Esophagus muscularis mucosa (tissue), 4 donors: ENCODE measurements around the gene TAP2. TPM values are rescaled to one million over a fixed set of nuclear protein-coding genes. Genes with fewer than 3 reads are reported as not detected.

ENCODE experiments used
- DNase-seq: peaks from one replicate; pipeline ENCODE4 v3.0.0-alpha.2; 2017; ENCODE audit errors: extremely low spot score
- H3K27ac ChIP-seq, 4 donors: fragments of 200-600 bp; sonication (generic); replicated peaks in 1 of 4; 1 replicate in 3 of 4; 2 replicates in 1 of 4; pipeline ENCODE4 v1.5.1; 2016 to 2019; ENCODE audit warnings: mild to moderate bottlenecking in 1 of 4
- H3K27me3 ChIP-seq, 4 donors: fragments of 200-600 bp; sonication (generic); one replicate each; pipeline versions ENCODE4 v1.5.1 to v1.6.0; 2016 to 2019
- H3K36me3 ChIP-seq, 4 donors: fragments of 200-600 bp; sonication (generic); one replicate each; pipeline ENCODE4 v1.5.1; 2016 to 2019
- H3K4me1 ChIP-seq, 4 donors: fragments of 200-600 bp; sonication (generic); one replicate each; pipeline ENCODE4 v1.5.1; 2016 to 2019
- H3K4me3 ChIP-seq, 4 donors: fragments of 200-600 bp; sonication (generic); 1 replicate in 2 of 4; 2 replicates in 2 of 4; pipeline ENCODE4 v1.5.1; 2016 to 2019; ENCODE audit warnings: mild to moderate bottlenecking in 4 of 4, moderate library complexity in 1 of 4
- H3K9me3 ChIP-seq, 4 donors: fragments of 200-600 bp; sonication (generic); 1 replicate in 3 of 4; 2 replicates in 1 of 4; pipeline ENCODE4 v1.5.1; 2016 to 2019
- EP300 ChIP-seq: sonication (generic); formaldehyde crosslinking; IDR thresholded peaks from one replicate; pipeline ENCODE4 v1.6.1; 2017; ENCODE audit warnings: antibody characterized with exemption
- POLR2A ChIP-seq: fragments of 450-650 bp; IDR thresholded peaks from one replicate; pipeline ENCODE4 v1.6.1; 2017; ENCODE audit warnings: antibody characterized with exemption, moderate library complexity, mild to moderate bottlenecking, low read depth
- POLR2AphosphoS5 ChIP-seq, 2 donors: sonication (generic); formaldehyde crosslinking; IDR thresholded peaks; one replicate each; pipeline ENCODE4 v1.6.1; 2017; ENCODE audit warnings: antibody characterized with exemption in 2 of 2
- WGBS: methylation state at CpG from one replicate; pipeline ENCODE4 v1.1.5; 2018; 5-methylcytosine and 5-hydroxymethylcytosine counted together
- intact Hi-C: fragments of 100-400 bp; cut with DNase I; formaldehyde crosslinking; loops from one replicate; pipeline ENCODE4 v1.15.1; 2023
- total RNA-seq, 4 donors: library from RNA; depleted of rRNA; stranded (reverse); fragments of >200 nt; gene quantifications; one replicate each; pipeline versions ENCODE4 v1.1.0 to v1.2.1, GENCODE V29; 2016
- TF ChIP-seq, protein P1 (sequence below), 3 experiments: fragments of 200-600 bp in 2 of 3; fragments of 450-650 bp in 1 of 3; sonication (generic) in 2 of 3; IDR thresholded peaks; one replicate each; pipeline ENCODE4 v1.5.1; 2017 to 2019; ENCODE audit warnings: antibody characterized with exemption in 3 of 3, mild to moderate bottlenecking in 2 of 3, moderate library complexity in 1 of 3

TAP2 gene
- total RNA-seq, 4 donors from 2014 or later: 8.6 to 16.3 (median 13.4) TPM

- Histone ChIP-seq H3K27ac (no peak overlapping the region), H3K4me3 (no peak overlapping the region), H3K27me3 (peaks cover 0 to 7% (median 2%) of the 10 kb centered on the region in 4 donors), H3K9me3 (no peaks in the 10 kb centered on the region), H3K4me1 (peaks cover 0 to 7% (median 2%) of the 10 kb centered on the region in 4 donors), H3K36me3 (no peaks in the 10 kb centered on the region)
- TF ChIP-seq EP300: no peak
- TF ChIP-seq, protein P1, sequence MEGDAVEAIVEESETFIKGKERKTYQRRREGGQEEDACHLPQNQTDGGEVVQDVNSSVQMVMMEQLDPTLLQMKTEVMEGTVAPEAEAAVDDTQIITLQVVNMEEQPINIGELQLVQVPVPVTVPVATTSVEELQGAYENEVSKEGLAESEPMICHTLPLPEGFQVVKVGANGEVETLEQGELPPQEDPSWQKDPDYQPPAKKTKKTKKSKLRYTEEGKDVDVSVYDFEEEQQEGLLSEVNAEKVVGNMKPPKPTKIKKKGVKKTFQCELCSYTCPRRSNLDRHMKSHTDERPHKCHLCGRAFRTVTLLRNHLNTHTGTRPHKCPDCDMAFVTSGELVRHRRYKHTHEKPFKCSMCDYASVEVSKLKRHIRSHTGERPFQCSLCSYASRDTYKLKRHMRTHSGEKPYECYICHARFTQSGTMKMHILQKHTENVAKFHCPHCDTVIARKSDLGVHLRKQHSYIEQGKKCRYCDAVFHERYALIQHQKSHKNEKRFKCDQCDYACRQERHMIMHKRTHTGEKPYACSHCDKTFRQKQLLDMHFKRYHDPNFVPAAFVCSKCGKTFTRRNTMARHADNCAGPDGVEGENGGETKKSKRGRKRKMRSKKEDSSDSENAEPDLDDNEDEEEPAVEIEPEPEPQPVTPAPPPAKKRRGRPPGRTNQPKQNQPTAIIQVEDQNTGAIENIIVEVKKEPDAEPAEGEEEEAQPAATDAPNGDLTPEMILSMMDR (IDR thresholded peaks at IDR 0.05): peak; percentile 94 to 96 (median 95)
- peak; percentile 93 for DNase-seq
- WGBS: 17% methylated on average over 5 of the region's 5 CpGs
- intact Hi-C loops: loop anchor here (5.0 kb wide), 1 partner anchor 456 kb away; no protein-coding TSS in a partner anchor
Measured at GRCh38 chr6:32868257-32868788, 29.8 kb upstream of the TAP2 start.

- WGBS: 62% methylated on average over 8 of the region's 8 CpGs
- intact Hi-C loops: loop anchor here (1.0 to 5.0 kb wide), 2 partner anchors 29 to 455 kb away; partner anchors contain the start of gene TAP2
Measured at GRCh38 chr6:32867554-32868256, 29.2 kb upstream of the TAP2 start.

DNA sequence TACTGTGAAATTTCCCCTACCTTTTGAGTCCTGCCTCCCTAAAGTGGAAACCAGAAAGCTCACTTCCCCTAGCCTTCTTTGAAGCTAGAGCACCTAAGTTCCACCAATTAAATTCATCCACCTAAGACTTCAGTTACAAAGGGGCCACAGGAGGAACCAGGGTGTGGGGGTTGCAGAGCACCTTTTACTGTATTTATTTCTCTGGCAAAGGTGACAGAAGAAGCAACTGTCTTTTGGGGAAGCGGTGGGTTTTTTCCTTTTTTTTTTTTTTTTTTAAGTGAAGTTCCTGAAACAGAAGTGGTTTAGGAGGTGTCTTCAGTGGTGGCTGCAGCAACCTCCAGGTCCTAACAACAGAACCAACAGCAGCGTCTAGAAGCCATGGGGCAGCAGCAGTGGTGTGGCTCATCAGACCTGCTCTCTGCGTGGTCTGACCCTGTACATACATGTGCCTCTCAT lies 28.5 kb upstream of the TAP2 start:
- intact Hi-C loops: loop anchor here (1.0 to 5.0 kb wide), 2 partner anchors 29 to 455 kb away; partner anchors contain the start of gene TAP2
- Histone ChIP-seq H3K36me3 (no peaks in the 10 kb centered on the region), H3K9me3 (no peaks in the 10 kb centered on the region), H3K4me1 (peaks cover 0 to 7% (median 2%) of the 10 kb centered on the region in 4 donors), H3K27ac (no peak overlapping the region), H3K27me3 (peaks cover 0 to 7% (median 2%) of the 10 kb centered on the region in 4 donors), H3K4me3 (no peak overlapping the region)
- 62% methylated on average over 3 of the region's 3 CpGs for WGBS
- TF ChIP-seq EP300: no peak
- no peak for TF ChIP-seq POLR2AphosphoS5 (IDR thresholded peaks at IDR 0.05)
- TF ChIP-seq, protein P1 (IDR thresholded peaks at IDR 0.05): no peak
- no peak for TF ChIP-seq POLR2A
- DNase-seq: peak; percentile 31

More at GRCh38 chr6:32867554-32868256, 29.2 kb upstream of the TAP2 start:
- Histone ChIP-seq H3K27ac (no peak overlapping the region), H3K9me3 (no peaks in the 10 kb centered on the region), H3K36me3 (no peaks in the 10 kb centered on the region), H3K4me3 (no peak overlapping the region), H3K27me3 (peaks cover 0 to 7% (median 2%) of the 10 kb centered on the region in 4 donors), H3K4me1 (peaks cover 0 to 7% (median 2%) of the 10 kb centered on the region in 4 donors)
- DNase-seq: peak; percentile 7
- TF ChIP-seq POLR2A (no peak), POLR2AphosphoS5 (IDR thresholded peaks at IDR 0.05) (no peak), EP300 (no peak)
- TF ChIP-seq, protein P1 (IDR thresholded peaks at IDR 0.05): no peak

GRCh38 chr6:32865724-32866443 lies 27.3 kb upstream of the TAP2 start:
- Histone ChIP-seq H3K36me3 (no peaks in the 10 kb centered on the region), H3K27me3 (peaks cover 0 to 7% (median 2%) of the 10 kb centered on the region in 4 donors), H3K27ac (no peak overlapping the region), H3K4me3 (no peak overlapping the region), H3K9me3 (no peaks in the 10 kb centered on the region), H3K4me1 (peaks cover 0 to 7% (median 3%) of the 10 kb centered on the region in 4 donors)
- peak; percentile 37 for DNase-seq
- 78% methylated on average over 10 of the region's 10 CpGs for WGBS
- TF ChIP-seq EP300 (no peak), POLR2AphosphoS5 (IDR thresholded peaks at IDR 0.05) (no peak), POLR2A (no peak)
- intact Hi-C loops: loop anchor here (5.0 kb wide), 1 partner anchor 454 kb away; no protein-coding TSS in a partner anchor
